D341Med (cell line): ENCODE data around the gene CMC4.
A peak's percentile ranks its signal among the peaks of the same experiment; 100 is the strongest.

Experiments used
- DNase-seq: peaks from one replicate; pipeline ENCODE4 v3.0.0; 2012; ENCODE audit warnings: low spot score

CMC4 gene

DNA sequence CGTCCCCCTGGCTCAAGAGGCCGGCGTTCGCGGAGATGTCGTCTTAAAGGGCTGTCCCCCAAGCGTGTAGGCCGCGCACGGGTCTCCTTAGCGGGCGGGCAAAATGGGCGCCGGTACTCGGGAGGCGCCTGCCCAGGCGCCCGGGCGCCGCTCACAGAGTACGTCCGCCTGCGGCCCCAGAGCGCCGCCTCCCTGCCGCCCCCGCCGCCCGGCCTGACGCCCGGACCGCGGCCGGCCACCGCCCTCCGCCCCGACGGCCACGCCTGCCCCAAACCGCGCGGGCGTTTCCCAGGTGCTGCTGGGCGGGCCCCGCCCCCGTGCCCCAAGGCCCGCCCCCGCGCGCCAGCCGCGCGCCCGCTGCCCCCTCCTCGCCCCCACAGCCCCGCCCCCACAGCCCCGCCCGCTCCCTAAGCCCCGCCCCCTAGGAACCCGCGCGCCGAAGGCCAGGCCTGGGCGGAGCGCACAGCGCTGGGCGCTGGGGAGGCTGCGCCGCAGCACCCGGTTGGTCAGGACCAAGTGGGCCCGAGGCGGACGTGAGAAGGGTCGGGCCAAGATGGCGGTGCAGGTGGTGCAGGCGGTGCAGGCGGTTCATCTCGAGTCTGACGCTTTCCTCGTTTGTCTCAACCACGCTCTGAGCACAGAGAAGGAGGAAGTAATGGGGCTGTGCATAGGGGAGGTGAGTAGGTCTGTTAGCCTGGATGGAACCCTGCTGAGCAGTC lies at the start of gene CMC4, which contains the start of the genes BRCC3 and MTCP1:
Gene CMC4 (minus strand): TSS at position 162 of the 719 bp plus-strand sequence. CDS start 7,113 bp downstream, outside the sequence.
Gene BRCC3 (plus strand): TSS at position 534 of the 719 bp plus-strand sequence. CDS start 20 bp downstream, at position 554.
Gene MTCP1 (minus strand): TSS at position 162 of the 719 bp plus-strand sequence. CDS start 5,126 bp downstream, outside the sequence.
- peak; percentile 95 for DNase-seq

DNA sequence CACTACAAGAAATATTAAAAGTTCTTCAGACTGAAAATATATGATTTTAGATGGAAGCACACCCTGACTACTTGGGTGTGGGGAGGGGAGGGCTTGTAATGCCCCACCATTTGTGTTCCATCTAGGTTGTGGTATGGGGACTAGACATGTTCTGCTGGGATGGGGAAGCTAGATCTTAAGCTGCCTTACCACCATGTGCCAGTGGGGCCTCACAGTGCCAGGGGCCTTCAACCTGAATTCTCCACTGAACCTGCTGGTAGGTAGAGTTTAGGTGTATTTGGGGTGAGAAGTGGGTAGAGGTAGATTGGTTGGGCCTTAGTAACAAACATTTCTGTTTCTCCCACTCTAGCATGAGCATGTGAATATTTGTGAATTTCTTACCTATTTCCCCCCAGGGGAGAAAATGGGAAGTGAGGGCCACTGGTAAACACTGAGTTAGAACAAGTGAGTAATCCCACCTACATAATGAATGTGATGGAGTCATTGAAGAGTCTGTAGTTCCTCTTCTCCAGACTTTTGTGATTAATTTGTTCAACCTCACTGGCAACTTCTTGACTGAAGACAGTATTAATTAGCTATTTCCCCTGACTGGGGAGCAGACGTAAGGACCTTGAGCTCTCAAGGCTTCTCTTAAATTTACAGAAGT lies 44.4 kb upstream of the CMC4 start:
- DNase-seq: no peak

DNA sequence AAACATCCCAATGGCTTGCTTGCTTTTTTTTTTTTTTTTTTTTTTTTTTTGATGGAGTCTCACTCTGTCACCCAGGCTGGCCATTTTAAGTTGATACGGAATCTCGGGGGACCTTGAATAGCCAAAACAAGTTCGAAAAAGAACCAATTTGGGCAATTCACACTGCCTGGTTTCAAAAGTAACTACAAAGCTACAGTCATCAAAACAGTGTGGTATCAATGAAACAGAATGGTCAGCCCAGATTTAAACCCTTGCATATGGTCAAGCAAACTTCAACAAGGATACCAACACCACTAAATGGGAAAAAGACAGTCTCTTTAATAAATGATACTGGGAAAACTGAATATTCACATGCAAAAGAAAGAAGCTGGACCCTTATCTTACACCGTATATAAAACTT lies 42.2 kb upstream of the CMC4 start:
- DNase-seq: no peak

- DNase-seq: no peak
Measured at GRCh38 chrX:155112171-155112570, 41.2 kb upstream of the CMC4 start.

GRCh38 chrX:155108427-155108826 lies 37.5 kb upstream of the CMC4 start:
- no peak for DNase-seq

GRCh38 chrX:155105919-155106318 lies 35.0 kb upstream of the CMC4 start:
- no peak for DNase-seq

DNA sequence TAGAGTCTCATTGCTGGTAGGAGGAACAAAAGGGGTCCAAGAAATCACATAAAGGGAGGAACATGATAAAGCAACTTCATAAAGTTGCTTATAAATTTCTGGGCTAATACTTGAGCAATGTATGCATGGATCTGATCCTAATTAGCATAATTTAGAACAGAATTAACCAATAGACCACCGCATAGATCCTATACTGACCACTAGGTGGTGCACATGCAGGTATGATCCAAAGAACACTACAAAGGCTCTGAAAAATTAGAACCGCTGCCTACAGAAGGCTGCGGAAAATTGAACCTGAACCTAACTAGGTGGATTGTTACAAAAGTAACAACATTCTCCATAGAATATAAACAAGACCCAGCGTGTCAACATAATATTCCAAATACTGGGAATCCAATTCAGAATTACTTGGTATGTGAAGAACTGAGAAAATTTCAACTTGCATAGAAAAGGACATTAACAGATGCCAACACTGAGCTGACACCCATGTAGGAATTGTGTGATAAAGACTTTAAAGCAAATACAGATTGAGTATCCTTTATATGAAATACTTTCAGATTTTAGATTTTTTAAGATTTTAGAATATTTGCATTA lies 23.6 kb upstream of the CMC4 start:
- peak; percentile 38 for DNase-seq

DNA sequence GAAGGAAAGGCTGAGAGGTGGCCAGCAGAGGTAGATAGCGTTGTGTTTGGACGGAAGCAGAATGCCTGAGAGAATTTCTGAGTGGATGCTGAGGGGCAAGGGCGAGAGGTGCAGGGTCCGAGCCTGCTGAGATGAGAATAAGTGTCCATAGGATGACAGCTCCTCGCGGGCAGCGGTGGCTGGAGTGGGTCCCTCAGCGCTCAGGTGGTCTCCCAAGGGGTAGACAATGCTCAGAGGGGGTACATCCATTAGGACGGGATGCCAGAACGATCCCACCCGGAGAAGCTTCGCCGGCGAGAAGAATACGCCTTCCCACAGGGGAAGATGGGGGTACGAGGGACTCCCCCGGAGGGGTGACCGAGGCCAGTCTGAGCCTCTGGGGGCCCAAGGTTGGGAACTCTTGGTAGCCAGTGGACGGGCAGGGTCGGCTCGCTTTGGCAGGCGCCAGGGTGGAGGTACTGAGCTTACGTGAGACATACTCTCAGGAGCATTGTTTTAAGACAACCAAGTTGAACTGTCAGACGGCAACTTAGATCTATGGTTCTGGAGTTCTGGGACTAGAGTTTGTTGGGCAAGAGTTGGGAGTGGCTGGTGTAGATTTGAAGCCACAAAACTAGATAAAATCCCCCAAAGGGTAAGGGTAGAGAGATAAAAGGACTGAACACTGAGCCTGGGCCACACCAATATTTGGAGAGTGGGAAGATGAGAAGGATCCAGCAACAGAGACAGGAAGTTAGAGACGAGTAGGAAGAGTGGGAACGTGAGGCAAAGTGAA lies 16.2 kb upstream of the CMC4 start:
- DNase-seq: no peak

DNA sequence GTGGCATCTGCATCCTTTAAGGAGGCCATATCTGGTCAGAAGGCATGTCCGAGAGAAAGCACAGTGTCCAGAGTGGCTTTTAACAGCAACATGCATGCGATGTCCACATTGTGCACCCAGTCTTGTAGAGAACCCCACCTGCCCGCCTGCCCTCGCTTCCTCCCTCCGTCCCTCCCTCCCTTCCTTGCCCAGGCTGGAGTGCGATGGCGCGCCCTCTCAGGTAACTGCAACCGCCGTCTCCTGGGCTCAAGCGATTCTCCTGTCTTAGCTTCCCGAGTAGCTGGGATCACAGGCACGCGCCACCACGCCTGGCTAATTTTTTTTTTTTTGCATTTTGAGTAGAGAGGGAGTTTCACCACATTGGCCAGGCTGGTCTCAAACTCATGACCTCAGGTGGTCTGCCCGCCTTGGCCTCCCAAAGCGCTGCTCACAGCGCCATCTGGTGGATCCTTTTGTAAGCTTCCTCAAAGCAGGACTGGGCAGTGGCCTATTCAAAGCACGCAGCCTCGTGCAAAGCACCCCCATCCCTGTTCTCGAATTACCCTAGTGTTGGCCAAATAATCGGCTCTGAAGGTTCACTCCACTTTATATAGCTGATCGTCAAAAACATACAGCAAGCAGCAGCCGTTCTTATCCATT lies 15.4 kb upstream of the CMC4 start:
- DNase-seq: peak; percentile 43

- DNase-seq: no peak
Measured at GRCh38 chrX:155071694-155072280, 851 bp upstream of the CMC4 start.

- DNase-seq: peak; percentile 55
Measured at GRCh38 chrX:155070663-155070974, 317 bp downstream of the CMC4 start.

DNA sequence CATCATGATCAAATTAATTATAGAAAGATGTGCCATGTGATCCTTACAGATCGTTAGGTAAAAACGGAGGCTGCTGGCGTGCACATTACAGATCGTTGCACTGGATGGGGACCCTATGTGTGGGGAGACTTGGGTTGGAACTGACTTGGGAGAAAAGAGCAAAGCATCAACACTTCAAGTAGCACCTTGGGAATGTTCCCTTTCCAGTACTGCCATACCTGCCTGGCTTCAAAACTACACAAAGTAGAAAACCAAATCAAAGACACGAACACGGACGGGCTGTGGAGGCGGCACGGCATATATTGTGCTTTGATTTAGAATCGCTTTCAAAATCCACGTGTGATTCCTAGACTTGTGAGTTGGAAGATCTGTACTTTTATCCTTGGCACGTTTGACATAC lies 898 bp downstream of the CMC4 start:
- no peak for DNase-seq

DNA sequence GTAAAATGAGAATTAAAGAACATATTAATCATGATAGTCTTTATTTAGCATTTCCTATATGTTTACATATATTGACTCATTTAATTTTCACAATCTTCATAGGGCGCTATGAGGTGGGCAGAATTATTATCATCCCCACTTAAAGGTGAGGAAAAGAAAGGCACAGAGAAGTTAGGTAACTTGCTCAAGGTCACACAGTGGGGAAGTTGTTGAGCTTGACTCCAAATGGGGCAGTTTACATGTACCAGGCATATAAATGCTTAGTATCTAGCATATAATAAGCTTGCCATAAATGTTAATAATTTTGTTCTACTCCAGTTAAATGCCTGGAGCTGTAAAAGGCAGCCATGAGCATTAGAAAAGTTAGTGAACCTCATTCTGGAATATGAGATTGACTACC lies 1.5 kb downstream of the CMC4 start:
- DNase-seq: no peak

GRCh38 chrX:155068165-155068564 lies 2.8 kb downstream of the CMC4 start:
- no peak for DNase-seq

DNA sequence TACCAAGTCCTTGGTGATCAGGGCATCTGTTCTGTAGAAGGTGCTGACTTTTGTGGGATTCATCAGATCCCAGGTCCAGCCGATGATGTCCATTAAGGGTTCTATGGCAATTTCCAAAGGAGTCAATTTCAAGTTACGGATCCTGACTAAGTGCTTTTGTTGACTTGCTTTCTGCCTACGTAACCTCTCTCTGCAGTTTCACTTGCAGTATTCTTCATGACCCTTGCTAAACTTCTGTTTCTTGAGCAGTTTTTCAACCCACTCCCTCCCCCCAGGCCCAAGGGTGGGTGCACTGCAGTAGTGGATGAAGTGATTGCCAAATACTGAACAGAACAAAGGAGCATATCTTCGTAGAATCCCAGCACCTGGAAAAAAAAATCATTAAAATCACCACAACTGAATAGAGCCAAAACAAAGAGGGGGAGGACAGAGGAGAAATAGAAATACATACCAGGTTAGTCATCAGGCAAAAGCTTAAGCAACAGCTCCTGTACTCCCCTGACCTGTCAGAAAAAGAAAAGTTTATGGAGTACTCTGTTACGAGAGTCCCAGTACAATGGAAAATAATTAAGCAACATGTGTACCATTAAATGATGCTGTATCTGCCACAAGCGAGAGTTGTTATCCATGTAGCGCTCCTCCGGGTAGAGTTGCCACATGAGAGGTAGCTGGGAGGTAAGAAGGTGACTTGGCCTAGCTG lies 5.8 kb downstream of the CMC4 start:
- DNase-seq: no peak

GRCh38 chrX:155061760-155062159 lies 9.2 kb downstream of the CMC4 start:
- DNase-seq: no peak

GRCh38 chrX:155056877-155057792 lies 13.8 kb downstream of the CMC4 start:
- peak; percentile 73 for DNase-seq

DNA sequence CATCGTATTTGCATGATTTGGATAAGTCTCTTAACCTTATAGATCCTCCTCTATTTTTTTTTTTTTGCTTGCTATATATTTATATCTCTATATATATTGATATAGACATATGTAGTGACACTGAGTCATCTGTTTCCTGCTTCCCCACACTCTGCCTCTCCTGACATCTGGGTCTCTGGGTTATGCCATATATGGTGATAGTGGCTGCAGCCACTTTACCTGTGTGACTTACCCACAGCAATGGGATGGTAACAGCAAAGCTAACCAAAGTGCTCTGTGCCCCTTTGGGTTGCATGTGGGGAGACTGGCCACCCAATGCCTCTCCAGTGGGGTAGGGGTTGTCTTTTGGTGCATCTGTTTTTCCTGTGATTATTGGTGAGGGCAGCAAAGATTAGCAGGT lies 14.5 kb downstream of the CMC4 start:
- DNase-seq: no peak

- DNase-seq: no peak
Measured at GRCh38 chrX:155055494-155055893, 15.4 kb downstream of the CMC4 start.

DNA sequence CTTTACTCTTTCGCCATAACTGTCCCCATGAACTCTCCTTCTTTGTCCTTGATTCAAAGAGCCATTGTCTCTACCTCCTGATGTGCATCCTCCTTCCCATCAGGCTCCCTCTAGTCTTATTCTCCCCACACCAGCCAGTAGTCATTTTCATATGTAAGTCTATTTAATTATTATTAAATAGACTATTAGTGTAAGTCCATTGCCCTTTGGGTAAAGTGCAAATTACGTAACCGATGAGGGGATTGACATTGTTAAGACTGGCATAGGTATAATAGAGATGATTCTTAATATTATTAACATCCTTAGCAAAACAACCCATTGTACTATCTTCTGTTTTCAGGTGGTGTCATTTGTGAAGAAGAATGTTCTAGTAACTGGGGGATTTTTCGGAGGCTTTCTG lies 16.7 kb downstream of the CMC4 start:
- DNase-seq: no peak
